Left lobe of liver (tissue), 2 donors: ENCODE measurements around the gene EMC6. TPM values are rescaled to one million over a fixed set of nuclear protein-coding genes. Genes with fewer than 3 reads are reported as not detected.

ENCODE experiments used
- ATAC-seq: fragments of 200-7000 bp; cut with Tn5 transposase; one replicate; pipeline ENCODE4 v1.9.1; 2020; ENCODE audit warnings: mild to moderate bottlenecking, moderate library complexity
- DNase-seq: peaks from one replicate; pipeline ENCODE4 v3.0.0-alpha.2; 2020; ENCODE audit warnings: low spot score
- total RNA-seq: library from RNA; stranded (reverse); gene quantifications from one replicate; pipeline ENCODE4 v1.2.1, GENCODE V29; 2021
- donor health status: DM: no; HTN: no; CAD: no; lungs with moderate emphysema.
- donor health status: DM: no; HTN: yes; CAD: no.

Gene EMC6
- total RNA-seq, 1 donor from 2014 or later: 26.6 TPM

GRCh38 chr17:3655766-3656165 lies 12.8 kb upstream of the EMC6 start:
- DNase-seq (no peak), ATAC-seq (no peak)

GRCh38 chr17:3656353-3656752 lies 12.3 kb upstream of the EMC6 start:
- no peak for ATAC-seq
- no peak for DNase-seq

- no peak for DNase-seq
- ATAC-seq: no peak
Observed at GRCh38 chr17:3656755-3657587, 11.6 kb upstream of the EMC6 start.

GRCh38 chr17:3657588-3657869 lies 11.1 kb upstream of the EMC6 start:
- DNase-seq (no peak), ATAC-seq (no peak)

- DNase-seq (no peak), ATAC-seq (no peak)
Observed at GRCh38 chr17:3657874-3658783, 10.5 kb upstream of the EMC6 start.

- ATAC-seq: no peak
- no peak for DNase-seq
Observed at GRCh38 chr17:3658784-3659449, 9.7 kb upstream of the EMC6 start.

- peak; percentile 66 for ATAC-seq
- DNase-seq: peak; percentile 67
Observed at GRCh38 chr17:3659541-3660111, 9.0 kb upstream of the EMC6 start.

- DNase-seq (peak; percentile 65), ATAC-seq (peak; percentile 68)
Observed at GRCh38 chr17:3660311-3660891, 8.2 kb upstream of the EMC6 start.

GRCh38 chr17:3663102-3664011 lies 5.3 kb upstream of the EMC6 start:
- DNase-seq: no peak

GRCh38 chr17:3665834-3666233 lies 2.8 kb upstream of the EMC6 start:
- no peak for ATAC-seq
- DNase-seq: no peak

More at GRCh38 chr17:3663102-3664011, 5.3 kb upstream of the EMC6 start:
- no peak for ATAC-seq

GRCh38 chr17:3666516-3666915 lies 2.1 kb upstream of the EMC6 start:
- no peak for ATAC-seq
- no peak for DNase-seq

- peak; percentile 65 for ATAC-seq
- DNase-seq: peak; percentile 82
Observed at GRCh38 chr17:3667366-3668278, 990 bp upstream of the EMC6 start.

- no peak for DNase-seq
- no peak for ATAC-seq
Observed at GRCh38 chr17:3669085-3669347, 404 bp downstream of the EMC6 start.

- no peak for DNase-seq
- ATAC-seq: no peak
Observed at GRCh38 chr17:3669548-3669947, 936 bp downstream of the EMC6 start.

- DNase-seq (no peak), ATAC-seq (no peak)
Observed at GRCh38 chr17:3672571-3672970, 4.0 kb downstream of the EMC6 start.

GRCh38 chr17:3675886-3676285 lies 7.3 kb downstream of the EMC6 start:
- no peak for DNase-seq
- no peak for ATAC-seq

GRCh38 chr17:3678095-3678820 lies 9.6 kb downstream of the EMC6 start:
- DNase-seq (no peak), ATAC-seq (no peak)

GRCh38 chr17:3678821-3679530 lies 10.4 kb downstream of the EMC6 start:
- DNase-seq: no peak
- ATAC-seq: no peak
